HFF-Myc (cell line): Measurements from ENCODE around the gene NOC3L.

Source experiments
- DNase-seq: peaks from one replicate; pipeline ENCODE4 v3.0.0-alpha.2; 2011; ENCODE audit warnings: low read depth; ENCODE audit errors: extremely low read depth
- H3K4me3 ChIP-seq: replicated peaks from 2 replicates; pipeline ENCODE4 v1.5.1; 2011; ENCODE audit warnings: low read depth, mild to moderate bottlenecking, control low read depth, low read length
- TF ChIP-seq, protein P1 (sequence below): IDR thresholded peaks from 2 replicates; pipeline ENCODE4 v1.5.1; 2012; ENCODE audit warnings: mild to moderate bottlenecking, low read depth, low read length, control low read depth; ENCODE audit errors: missing control alignments

Gene NOC3L

DNA sequence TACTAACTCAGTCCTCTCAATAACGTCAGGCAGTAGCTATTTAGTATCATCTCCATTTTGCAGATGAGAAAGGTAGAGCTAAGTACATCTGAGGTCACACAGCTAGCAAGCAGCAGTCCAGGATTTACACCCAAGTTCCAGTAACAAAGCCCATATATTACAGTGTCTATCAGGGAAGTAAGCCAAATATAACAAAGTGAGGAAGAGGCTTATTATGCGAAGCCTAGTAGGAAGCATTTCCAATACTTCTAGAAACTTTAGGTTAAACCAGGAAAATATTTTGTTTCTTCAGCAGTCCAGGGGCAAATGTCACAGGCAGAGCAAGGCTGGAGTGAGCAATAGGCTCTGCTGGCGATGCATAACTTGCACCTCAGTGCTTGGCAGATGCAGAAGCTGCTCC lies 53.9 kb downstream of the NOC3L start:
- TF ChIP-seq, protein P1, sequence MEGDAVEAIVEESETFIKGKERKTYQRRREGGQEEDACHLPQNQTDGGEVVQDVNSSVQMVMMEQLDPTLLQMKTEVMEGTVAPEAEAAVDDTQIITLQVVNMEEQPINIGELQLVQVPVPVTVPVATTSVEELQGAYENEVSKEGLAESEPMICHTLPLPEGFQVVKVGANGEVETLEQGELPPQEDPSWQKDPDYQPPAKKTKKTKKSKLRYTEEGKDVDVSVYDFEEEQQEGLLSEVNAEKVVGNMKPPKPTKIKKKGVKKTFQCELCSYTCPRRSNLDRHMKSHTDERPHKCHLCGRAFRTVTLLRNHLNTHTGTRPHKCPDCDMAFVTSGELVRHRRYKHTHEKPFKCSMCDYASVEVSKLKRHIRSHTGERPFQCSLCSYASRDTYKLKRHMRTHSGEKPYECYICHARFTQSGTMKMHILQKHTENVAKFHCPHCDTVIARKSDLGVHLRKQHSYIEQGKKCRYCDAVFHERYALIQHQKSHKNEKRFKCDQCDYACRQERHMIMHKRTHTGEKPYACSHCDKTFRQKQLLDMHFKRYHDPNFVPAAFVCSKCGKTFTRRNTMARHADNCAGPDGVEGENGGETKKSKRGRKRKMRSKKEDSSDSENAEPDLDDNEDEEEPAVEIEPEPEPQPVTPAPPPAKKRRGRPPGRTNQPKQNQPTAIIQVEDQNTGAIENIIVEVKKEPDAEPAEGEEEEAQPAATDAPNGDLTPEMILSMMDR, result no peak
- no peak for DNase-seq
- H3K4me3 ChIP-seq, result no peak overlapping the region

GRCh38 chr10:94307046-94307615 lies 55.6 kb downstream of the NOC3L start:
- TF ChIP-seq, protein P1, result no peak
- no peak overlapping the region for H3K4me3 ChIP-seq

GRCh38 chr10:94303929-94304328 lies 58.8 kb downstream of the NOC3L start:
- DNase-seq, result no peak
- H3K4me3 ChIP-seq, result no peak overlapping the region
- TF ChIP-seq, protein P1, result no peak

More at GRCh38 chr10:94307046-94307615, 55.6 kb downstream of the NOC3L start:
- no peak for DNase-seq

GRCh38 chr10:94300042-94300441 lies 62.7 kb downstream of the NOC3L start:
- no peak overlapping the region for H3K4me3 ChIP-seq
- no peak for DNase-seq
- TF ChIP-seq, protein P1, result no peak

DNA sequence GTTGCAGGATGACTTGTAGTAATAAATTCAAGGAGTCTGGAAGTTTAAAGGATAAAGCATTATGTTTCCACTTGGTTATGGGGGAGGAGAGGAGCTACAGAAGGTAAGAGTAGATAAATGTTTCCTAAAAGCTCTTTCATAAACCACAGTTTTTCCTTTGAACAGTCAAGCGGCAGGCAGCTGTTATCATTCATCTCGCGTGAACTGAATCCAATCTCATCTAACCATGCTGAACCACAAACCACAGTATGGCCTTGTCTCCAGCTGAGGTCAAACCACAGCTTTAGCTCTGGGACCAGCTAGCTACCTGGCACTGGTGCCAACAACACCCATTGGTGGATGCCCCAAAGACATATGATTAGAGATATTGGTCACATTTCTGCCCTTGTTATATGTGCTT lies 63.3 kb downstream of the NOC3L start:
- peak; percentile 63 for DNase-seq
- TF ChIP-seq, protein P1, result no peak
- H3K4me3 ChIP-seq, result no peak overlapping the region

DNA sequence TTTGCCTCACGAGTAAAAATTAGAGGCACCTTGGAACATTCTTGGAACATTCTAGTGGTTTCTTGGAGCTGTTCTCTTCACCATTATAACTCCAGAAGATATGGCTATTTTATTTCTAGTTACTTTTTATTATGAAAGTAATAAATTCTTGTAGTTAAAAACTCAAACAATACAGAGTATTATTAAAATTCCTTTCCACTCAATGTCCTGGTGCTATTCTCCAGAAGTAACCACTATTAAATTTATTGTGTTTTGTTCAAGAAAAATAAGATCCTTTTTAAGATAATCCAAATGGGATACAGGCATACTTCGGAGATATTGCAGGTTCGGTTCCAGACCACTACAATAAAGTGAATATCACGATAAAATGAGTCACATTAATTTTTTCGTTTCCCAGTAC lies 68.6 kb downstream of the NOC3L start:
- no peak overlapping the region for H3K4me3 ChIP-seq
- TF ChIP-seq, protein P1, result no peak
- DNase-seq, result no peak

GRCh38 chr10:94293354-94293753 lies 69.4 kb downstream of the NOC3L start:
- peak; percentile 27 for DNase-seq
- no peak overlapping the region for H3K4me3 ChIP-seq
- TF ChIP-seq, protein P1, result no peak
